Measurements from ENCODE around the gene SAMD13.

The SAMD13 gene

GRCh38 chr1:84387480-84388163 is 86.1 kb downstream of the SAMD13 start:
- TF ChIP-seq, protein P1, sequence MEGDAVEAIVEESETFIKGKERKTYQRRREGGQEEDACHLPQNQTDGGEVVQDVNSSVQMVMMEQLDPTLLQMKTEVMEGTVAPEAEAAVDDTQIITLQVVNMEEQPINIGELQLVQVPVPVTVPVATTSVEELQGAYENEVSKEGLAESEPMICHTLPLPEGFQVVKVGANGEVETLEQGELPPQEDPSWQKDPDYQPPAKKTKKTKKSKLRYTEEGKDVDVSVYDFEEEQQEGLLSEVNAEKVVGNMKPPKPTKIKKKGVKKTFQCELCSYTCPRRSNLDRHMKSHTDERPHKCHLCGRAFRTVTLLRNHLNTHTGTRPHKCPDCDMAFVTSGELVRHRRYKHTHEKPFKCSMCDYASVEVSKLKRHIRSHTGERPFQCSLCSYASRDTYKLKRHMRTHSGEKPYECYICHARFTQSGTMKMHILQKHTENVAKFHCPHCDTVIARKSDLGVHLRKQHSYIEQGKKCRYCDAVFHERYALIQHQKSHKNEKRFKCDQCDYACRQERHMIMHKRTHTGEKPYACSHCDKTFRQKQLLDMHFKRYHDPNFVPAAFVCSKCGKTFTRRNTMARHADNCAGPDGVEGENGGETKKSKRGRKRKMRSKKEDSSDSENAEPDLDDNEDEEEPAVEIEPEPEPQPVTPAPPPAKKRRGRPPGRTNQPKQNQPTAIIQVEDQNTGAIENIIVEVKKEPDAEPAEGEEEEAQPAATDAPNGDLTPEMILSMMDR (IDR thresholded peaks at IDR 0.05) = no peak
- H3K4me1 ChIP-seq (ENCODE audit: control insufficient read depth in 1 of 2, insufficient read depth in 1 of 2, low read depth in 1 of 2, low read length in 1 of 2) = no peaks in the 10 kb centered on the region
- H3K9me3 ChIP-seq = no peaks in the 10 kb centered on the region
- H3K27me3 ChIP-seq = no peaks in the 10 kb centered on the region
- no peak overlapping the region for H3K27ac ChIP-seq
- H3K36me3 ChIP-seq = no peaks in the 10 kb centered on the region
- H3K4me3 ChIP-seq (ENCODE audit: low read depth in 1 of 2, low read length in 1 of 2) = no peak overlapping the region

DNA sequence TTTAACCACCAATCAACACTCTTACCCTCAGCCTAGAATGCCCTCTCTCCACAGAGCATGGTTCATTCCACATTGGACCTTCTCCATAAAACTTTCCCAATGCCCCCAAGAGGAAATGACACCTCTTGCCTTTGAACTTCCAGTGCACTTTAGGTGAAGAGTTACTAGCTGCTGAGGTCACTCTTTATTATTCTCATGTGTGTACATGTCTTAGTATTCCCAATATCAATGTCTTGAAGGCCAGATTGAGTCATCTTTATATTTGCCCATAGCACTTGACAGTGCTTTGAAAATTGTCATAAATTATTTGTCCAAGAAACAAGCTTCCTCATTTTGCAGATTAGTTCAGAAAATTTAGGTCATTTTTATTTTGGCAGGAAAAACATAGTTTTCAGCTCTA is 88.7 kb downstream of the SAMD13 start:
- Histone ChIP-seq H3K27ac (no peak overlapping the region), H3K9me3 (no peaks in the 10 kb centered on the region), H3K36me3 (no peaks in the 10 kb centered on the region), H3K4me3 (ENCODE audit: low read depth in 1 of 2, low read length in 1 of 2) (no peak overlapping the region), H3K27me3 (no peaks in the 10 kb centered on the region), H3K4me1 (ENCODE audit: control insufficient read depth in 1 of 2, insufficient read depth in 1 of 2, low read depth in 1 of 2, low read length in 1 of 2) (no peaks in the 10 kb centered on the region)
- TF ChIP-seq, protein P1 (IDR thresholded peaks at IDR 0.05) = no peak

DNA sequence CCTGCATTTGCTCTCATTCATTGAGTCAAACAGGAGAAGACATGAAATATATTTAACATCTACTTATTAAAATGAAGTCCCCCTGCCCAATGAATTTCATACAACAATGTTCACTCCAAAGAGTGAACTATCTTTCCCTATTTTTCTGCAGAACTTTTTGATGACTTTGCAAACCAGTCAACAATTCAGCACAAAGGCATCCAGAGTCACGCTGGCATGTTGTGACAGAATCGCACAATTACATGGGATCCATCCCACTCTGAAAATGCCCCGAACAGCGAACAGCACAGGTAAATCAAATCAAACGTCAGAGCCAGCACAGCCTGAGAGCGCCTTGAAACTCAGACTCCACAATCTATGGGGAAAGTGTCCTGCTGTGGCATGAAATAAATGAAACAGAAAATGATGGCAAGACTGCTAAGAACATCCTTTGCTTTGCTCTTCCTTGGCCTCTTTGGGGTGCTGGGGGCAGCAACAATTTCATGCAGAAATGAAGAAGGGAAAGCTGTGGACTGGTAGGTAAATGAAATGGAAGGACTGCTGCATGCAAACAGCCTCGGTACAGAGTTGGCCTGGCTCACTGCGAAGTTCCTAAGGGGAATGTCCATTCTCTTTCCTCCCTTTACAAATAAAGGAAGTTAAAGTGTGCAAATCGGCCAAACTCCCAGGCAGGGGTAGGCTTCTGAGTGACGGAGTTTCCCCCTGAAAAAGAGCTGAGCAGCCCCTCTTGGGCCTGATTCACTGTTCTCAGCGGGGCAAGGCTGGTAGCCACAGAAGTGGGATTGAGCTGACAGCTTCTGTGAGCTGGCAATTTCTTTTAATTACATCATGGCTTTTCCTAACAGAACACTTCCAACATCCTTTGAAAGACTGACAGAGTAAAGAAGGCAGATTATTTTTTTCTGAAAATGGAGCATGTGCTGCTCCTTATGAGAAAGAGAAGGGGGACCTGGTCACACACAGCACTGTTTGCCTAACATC is 97.0 kb downstream of the SAMD13 start, which contains the start of gene DNASE2B:
DNASE2B (plus strand) TSS at position 310 of the 981 bp plus-strand sequence; CDS start at position 391, 81 bp downstream.
- Histone ChIP-seq H3K4me3 (ENCODE audit: low read depth in 1 of 2, low read length in 1 of 2) (no peak within 1 kb of the TSS), H3K36me3 (no peaks in the 10 kb centered on the region), H3K4me1 (ENCODE audit: control insufficient read depth in 1 of 2, insufficient read depth in 1 of 2, low read depth in 1 of 2, low read length in 1 of 2) (no peaks in the 10 kb centered on the region), H3K9me3 (no peaks in the 10 kb centered on the region), H3K27ac (no peak within 1 kb of the TSS), H3K27me3 (no peaks in the 10 kb centered on the region)
- TF ChIP-seq, protein P1 (IDR thresholded peaks at IDR 0.05) = no peak
